ENCODE data around the gene ADCY2. TPM values are rescaled to one million over a fixed set of nuclear protein-coding genes. Genes with fewer than 3 reads are reported as not detected.

ADCY2 gene
- total RNA-seq, 1 experiment from 2014 or later = 17.3 TPM

DNA sequence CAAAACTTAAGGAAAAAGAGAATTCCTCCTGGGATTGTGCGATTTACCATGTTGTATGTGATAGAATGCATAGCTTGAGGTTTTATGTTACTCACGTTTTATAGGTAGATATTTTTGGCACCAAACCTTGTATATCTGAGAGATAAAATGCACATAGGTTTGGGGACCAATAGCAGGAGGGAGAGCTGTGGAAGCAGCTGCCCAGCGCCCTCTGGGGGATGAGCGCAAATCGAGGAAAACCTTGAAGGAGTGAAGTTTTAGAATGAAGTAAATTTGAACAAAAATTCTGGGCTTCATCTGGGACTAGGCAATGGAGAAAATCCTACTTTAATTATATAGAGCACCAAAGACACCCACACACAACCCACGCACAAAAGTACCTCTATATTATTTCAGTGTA, 197.0 kb downstream of the ADCY2 start:
- DNase-seq = peak; percentile 26
- H3K4me3 ChIP-seq (ENCODE audit: insufficient read depth, low read depth, low read length) = no peak overlapping the region

DNA sequence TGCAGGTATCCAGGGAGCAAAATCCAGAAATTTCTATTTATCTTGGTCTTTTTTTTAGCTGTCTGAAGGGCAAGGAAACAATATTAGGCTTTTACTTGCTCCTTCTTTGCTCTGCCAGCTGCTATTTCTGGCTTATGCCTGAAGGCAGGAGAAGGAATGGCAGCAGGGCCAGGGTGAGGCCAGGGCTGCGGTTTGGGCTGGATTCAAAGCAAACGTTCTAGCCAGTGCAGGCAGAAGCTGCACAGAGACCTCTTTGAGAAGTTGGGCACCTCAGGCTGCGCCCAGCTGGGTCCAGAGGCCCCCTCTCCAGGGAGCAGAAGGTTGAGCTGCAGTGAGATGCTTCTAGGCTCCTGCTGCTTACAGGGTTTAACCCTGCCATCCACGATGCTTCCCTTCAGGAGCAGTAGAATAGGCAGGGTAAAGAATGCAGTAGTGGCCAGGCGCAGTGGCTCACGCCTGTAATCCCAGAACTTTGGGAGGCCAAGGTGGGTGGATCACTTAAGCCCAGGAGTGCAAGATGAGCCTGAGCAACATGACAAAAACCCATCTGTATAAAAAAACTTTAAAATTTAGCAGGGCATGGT, 201.2 kb downstream of the ADCY2 start:
- no peaks in the 10 kb centered on the region for H3K27me3 ChIP-seq (ENCODE audit: control insufficient read depth, insufficient read depth, low read length)
- H3K4me3 ChIP-seq (ENCODE audit: insufficient read depth, low read depth, low read length) = no peak overlapping the region
- peaks cover 2% of the 10 kb centered on the region for H3K36me3 ChIP-seq (replicated peaks; ENCODE audit: control insufficient read depth, insufficient read depth, low read length)
- no peak for DNase-seq

More for the DNA sequence above, 197.0 kb downstream of the ADCY2 start:
- Histone ChIP-seq H3K27me3 (ENCODE audit: control insufficient read depth, insufficient read depth, low read length) (no peaks in the 10 kb centered on the region), H3K36me3 (replicated peaks; ENCODE audit: control insufficient read depth, insufficient read depth, low read length) (no peaks in the 10 kb centered on the region)

DNA sequence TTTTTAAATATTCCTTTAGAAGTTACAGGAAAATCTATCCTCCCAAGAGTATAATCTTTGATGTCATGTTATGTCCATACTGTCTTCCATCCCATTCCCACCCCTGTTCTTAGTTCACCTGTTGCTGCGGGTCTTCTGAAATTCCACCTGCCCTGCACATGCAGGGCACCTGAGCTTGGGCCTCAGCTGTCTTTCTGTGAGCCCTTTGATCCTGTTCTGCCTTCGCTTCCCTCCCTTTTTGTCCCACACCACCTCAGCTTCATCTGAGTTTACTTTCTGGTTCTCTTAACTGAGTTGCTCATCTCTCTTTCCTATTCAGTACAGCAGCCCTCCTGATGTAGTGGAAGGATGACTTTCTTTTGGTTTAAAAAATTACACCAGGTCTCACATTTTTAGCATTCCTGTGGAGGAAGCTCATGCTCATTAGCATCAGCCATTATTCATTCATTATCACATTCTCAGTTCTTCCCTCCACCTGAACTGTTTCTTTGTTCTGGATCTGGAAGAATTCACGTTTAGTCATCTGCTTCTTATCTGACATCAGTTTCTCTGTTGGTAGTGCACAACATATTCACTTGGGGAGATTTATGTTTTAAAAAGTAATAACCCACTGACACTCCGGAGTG, 211.0 kb downstream of the ADCY2 start:
- peak; percentile 32 for DNase-seq
- H3K4me3 ChIP-seq (ENCODE audit: insufficient read depth, low read depth, low read length) = no peak overlapping the region
- peaks cover 6% of the 10 kb centered on the region for H3K36me3 ChIP-seq (replicated peaks; ENCODE audit: control insufficient read depth, insufficient read depth, low read length)
- H3K27me3 ChIP-seq (ENCODE audit: control insufficient read depth, insufficient read depth, low read length) = no peaks in the 10 kb centered on the region

- Histone ChIP-seq H3K36me3 (replicated peaks; ENCODE audit: control insufficient read depth, insufficient read depth, low read length) (no peaks in the 10 kb centered on the region), H3K4me3 (ENCODE audit: insufficient read depth, low read depth, low read length) (no peak overlapping the region), H3K27me3 (ENCODE audit: control insufficient read depth, insufficient read depth, low read length) (no peaks in the 10 kb centered on the region)
- no peak for DNase-seq
Observed at GRCh38 chr5:7608772-7609171, 212.8 kb downstream of the ADCY2 start.

- DNase-seq = no peak
- Histone ChIP-seq H3K36me3 (replicated peaks; ENCODE audit: control insufficient read depth, insufficient read depth, low read length) (no peaks in the 10 kb centered on the region; the same call in 1 of the 2 replicates), H3K4me3 (ENCODE audit: insufficient read depth, low read depth, low read length) (no peak overlapping the region), H3K27me3 (ENCODE audit: control insufficient read depth, insufficient read depth, low read length) (no peaks in the 10 kb centered on the region)
Observed at GRCh38 chr5:7609726-7610125, 213.8 kb downstream of the ADCY2 start.

- Histone ChIP-seq H3K36me3 (replicated peaks; ENCODE audit: control insufficient read depth, insufficient read depth, low read length) (no peaks in the 10 kb centered on the region; the same call in 1 of the 2 replicates), H3K27me3 (ENCODE audit: control insufficient read depth, insufficient read depth, low read length) (no peaks in the 10 kb centered on the region), H3K4me3 (ENCODE audit: insufficient read depth, low read depth, low read length) (no peak overlapping the region)
- no peak for DNase-seq
Observed at GRCh38 chr5:7610531-7611177, 214.7 kb downstream of the ADCY2 start.

GRCh38 chr5:7611518-7611917, 215.6 kb downstream of the ADCY2 start:
- H3K27me3 ChIP-seq (ENCODE audit: control insufficient read depth, insufficient read depth, low read length) = no peaks in the 10 kb centered on the region
- no peak overlapping the region for H3K4me3 ChIP-seq (ENCODE audit: insufficient read depth, low read depth, low read length)
- H3K36me3 ChIP-seq (replicated peaks; ENCODE audit: control insufficient read depth, insufficient read depth, low read length) = no peaks in the 10 kb centered on the region; the same call in 1 of the 2 replicates
- no peak for DNase-seq

DNA sequence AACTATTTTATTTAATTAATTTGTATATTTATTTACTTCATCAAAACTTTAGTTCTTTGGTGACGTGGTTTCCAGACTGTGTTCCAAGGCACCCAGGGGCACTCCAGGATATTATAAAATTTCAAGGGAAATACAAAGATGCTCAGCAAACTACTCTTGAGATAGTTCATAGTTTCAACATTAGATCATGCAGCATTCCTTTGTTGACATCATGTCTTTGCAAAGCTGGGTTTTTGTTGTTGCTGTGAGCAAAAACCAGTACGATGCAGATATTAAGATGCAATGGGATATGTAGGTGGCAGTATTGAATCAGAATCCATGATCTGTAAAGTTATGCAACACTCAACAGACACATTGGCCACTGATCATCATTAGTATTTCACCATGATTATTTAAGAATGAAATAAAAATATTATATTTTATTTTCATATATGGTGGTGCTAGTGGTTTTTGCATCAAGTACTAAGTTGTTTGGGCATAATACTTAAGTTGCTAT, 219.7 kb downstream of the ADCY2 start:
- no peaks in the 10 kb centered on the region; the same call in 1 of the 2 replicates for H3K36me3 ChIP-seq (replicated peaks; ENCODE audit: control insufficient read depth, insufficient read depth, low read length)
- H3K4me3 ChIP-seq (ENCODE audit: insufficient read depth, low read depth, low read length) = no peak overlapping the region
- H3K27me3 ChIP-seq (ENCODE audit: control insufficient read depth, insufficient read depth, low read length) = no peaks in the 10 kb centered on the region
- no peak for DNase-seq

GRCh38 chr5:7616897-7617296, 221.0 kb downstream of the ADCY2 start:
- DNase-seq = no peak
- Histone ChIP-seq H3K4me3 (ENCODE audit: insufficient read depth, low read depth, low read length) (no peak overlapping the region), H3K36me3 (replicated peaks; ENCODE audit: control insufficient read depth, insufficient read depth, low read length) (no peaks in the 10 kb centered on the region; the same call in 1 of the 2 replicates), H3K27me3 (ENCODE audit: control insufficient read depth, insufficient read depth, low read length) (no peaks in the 10 kb centered on the region)

DNA sequence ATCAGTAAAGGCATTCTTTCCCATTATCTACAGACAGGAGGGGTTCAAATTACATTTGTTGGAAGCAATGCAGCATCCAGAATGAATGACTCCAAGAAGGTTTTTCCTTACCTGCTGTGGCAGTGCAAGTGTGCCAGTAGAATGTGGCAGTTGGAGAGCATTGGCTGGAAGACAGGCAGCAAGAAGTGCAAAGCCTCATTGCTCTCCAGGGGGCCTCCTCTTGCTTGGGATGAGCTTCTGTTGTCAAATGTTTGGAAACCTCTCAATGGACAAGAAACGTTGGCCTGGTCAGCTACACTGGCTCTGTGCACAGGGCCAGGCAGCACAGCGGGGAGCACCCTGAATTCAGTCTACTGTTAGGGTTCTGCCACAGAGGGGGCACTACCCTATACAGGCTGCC, 226.6 kb downstream of the ADCY2 start:
- H3K27me3 ChIP-seq (ENCODE audit: control insufficient read depth, insufficient read depth, low read length) = no peaks in the 10 kb centered on the region
- H3K36me3 ChIP-seq (replicated peaks; ENCODE audit: control insufficient read depth, insufficient read depth, low read length) = peaks cover 15% of the 10 kb centered on the region
- no peak overlapping the region for H3K4me3 ChIP-seq (ENCODE audit: insufficient read depth, low read depth, low read length)
- no peak for DNase-seq

DNA sequence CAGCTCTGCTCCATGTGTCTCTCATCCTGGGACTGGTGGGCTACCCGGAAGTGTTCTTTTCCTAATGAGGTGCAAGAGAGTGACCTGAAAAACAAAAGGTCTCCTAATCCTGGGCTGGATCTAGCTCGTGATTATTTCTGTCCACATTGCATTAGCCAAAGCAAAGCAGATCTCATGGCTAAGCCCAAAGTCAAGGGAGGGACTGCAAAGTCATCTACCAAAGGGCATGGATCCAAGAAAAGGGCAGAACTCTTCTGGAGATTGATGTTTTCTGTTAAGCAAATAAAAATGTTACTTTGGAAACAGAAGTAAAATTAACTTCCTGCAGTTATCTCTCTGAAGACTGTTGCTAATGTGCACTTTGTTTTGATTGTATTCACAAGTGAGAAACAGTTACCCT, 229.8 kb downstream of the ADCY2 start:
- peaks cover 20% of the 10 kb centered on the region for H3K36me3 ChIP-seq (replicated peaks; ENCODE audit: control insufficient read depth, insufficient read depth, low read length)
- DNase-seq = no peak
- no peak overlapping the region for H3K4me3 ChIP-seq (ENCODE audit: insufficient read depth, low read depth, low read length)
- H3K27me3 ChIP-seq (ENCODE audit: control insufficient read depth, insufficient read depth, low read length) = no peaks in the 10 kb centered on the region

GRCh38 chr5:7628248-7628647, 232.3 kb downstream of the ADCY2 start:
- Histone ChIP-seq H3K27me3 (ENCODE audit: control insufficient read depth, insufficient read depth, low read length) (no peaks in the 10 kb centered on the region), H3K4me3 (ENCODE audit: insufficient read depth, low read depth, low read length) (no peak overlapping the region), H3K36me3 (replicated peaks; ENCODE audit: control insufficient read depth, insufficient read depth, low read length) (peaks cover 19% of the 10 kb centered on the region)
- no peak for DNase-seq

- Histone ChIP-seq H3K4me3 (ENCODE audit: insufficient read depth, low read depth, low read length) (no peak overlapping the region), H3K36me3 (replicated peaks; ENCODE audit: control insufficient read depth, insufficient read depth, low read length) (peaks cover 19% of the 10 kb centered on the region), H3K27me3 (ENCODE audit: control insufficient read depth, insufficient read depth, low read length) (no peaks in the 10 kb centered on the region)
- no peak for DNase-seq
Observed at GRCh38 chr5:7628820-7629219, 232.9 kb downstream of the ADCY2 start.

DNA sequence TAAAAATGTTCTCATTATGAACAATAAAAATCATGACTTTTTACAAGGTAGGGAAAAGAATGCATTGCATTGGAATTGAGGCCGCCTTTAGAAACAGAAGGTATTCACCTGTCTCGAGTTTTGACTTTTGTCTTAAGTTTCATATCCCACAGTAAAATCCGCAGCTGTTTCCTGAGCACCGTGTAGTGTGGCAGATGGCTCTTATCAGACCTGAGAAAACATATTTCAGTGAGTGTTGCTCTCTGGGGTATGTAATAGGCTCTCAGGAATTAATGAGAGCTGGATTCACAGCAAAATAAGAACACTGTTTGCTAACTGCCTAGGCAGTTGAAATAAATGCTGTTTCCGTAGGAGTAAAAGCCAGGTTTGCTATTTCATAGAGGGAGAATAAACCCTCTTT, 233.6 kb downstream of the ADCY2 start:
- Histone ChIP-seq H3K36me3 (replicated peaks; ENCODE audit: control insufficient read depth, insufficient read depth, low read length) (peaks cover 19% of the 10 kb centered on the region), H3K4me3 (ENCODE audit: insufficient read depth, low read depth, low read length) (no peak overlapping the region), H3K27me3 (ENCODE audit: control insufficient read depth, insufficient read depth, low read length) (no peaks in the 10 kb centered on the region)
- DNase-seq = no peak

DNA sequence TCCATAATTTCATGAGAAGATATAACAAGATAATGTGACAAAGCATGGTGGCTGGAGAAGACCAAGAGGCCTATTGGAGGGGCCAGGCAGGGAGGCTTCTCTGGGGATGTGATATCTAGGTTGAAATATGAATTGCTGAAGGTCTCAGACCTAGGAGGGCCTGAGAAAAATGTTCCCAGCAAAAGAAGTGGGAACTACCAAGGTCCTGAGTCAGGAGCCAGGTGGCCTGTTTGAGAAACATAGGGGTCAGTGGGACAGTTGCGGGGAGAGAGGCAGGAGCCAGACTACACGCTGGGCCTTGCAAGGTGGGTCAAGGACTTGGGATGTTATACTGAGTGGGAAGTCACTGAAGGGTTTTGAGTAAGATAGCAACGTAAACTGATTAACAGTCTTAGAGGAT, 238.9 kb downstream of the ADCY2 start:
- Histone ChIP-seq H3K4me3 (ENCODE audit: insufficient read depth, low read depth, low read length) (no peak overlapping the region), H3K27me3 (ENCODE audit: control insufficient read depth, insufficient read depth, low read length) (no peaks in the 10 kb centered on the region), H3K36me3 (replicated peaks; ENCODE audit: control insufficient read depth, insufficient read depth, low read length) (peaks cover 3% of the 10 kb centered on the region)
- no peak for DNase-seq
